GM23338 (cell line): Measurements from ENCODE around the gene HGD.

Experiments used
- CREB1 ChIP-seq: fragments of 250-450 bp; sonication (Bioruptor Pico); IDR thresholded peaks from 2 replicates; pipeline ENCODE4 v1.5.0; 2020; ENCODE audit warnings: low read depth, mild to moderate bottlenecking, moderate library complexity
- EZH2 ChIP-seq: fragments of 200-600 bp; sonication (generic); IDR thresholded peaks from one replicate; pipeline ENCODE4 v1.8.0; 2017; ENCODE audit warnings: antibody characterized with exemption, mild to moderate bottlenecking, low read depth; ENCODE audit not compliant: unreplicated experiment
- POLR2AphosphoS5 ChIP-seq: IDR thresholded peaks from 2 replicates; pipeline ENCODE4 v1.6.1; 2016; ENCODE audit warnings: antibody characterized with exemption, low read depth
- TF ChIP-seq, protein P1 (sequence below), 2 experiments: fragments of 200-600 bp in 1 of 2; sonication (generic) in 1 of 2; conservative IDR thresholded peaks; 2 replicates each; pipeline versions ENCODE4 v1.5.1 to v1.6.1; 2016 to 2017; ENCODE audit warnings: antibody characterized with exemption in 2 of 2, low read depth in 2 of 2, mild to moderate bottlenecking in 2 of 2, moderate library complexity in 1 of 2
- TF ChIP-seq, protein P2 (sequence below): IDR thresholded peaks from one replicate; pipeline ENCODE4 v1.6.1; 2018; ENCODE audit warnings: antibody characterized with exemption; ENCODE audit not compliant: unreplicated experiment

DNA sequence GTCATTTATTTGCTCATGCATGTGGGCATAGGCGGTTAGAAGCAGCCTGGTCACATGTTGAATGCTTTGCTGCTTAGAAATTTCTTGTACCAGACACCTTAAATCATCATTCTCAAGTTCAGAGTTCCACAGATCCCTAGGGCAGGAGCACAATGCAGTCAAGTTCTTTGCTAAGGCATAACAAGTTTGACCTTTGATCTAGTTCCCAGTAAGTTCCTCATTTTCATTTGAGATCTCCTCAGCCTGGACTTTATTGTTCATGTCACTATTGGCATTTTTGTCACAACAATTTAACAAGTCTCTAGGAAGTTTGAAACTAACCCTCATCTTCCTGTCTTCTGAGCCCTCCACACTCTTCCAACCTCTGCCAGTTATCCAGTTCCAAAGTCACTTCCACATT is 22.8 kb downstream of the HGD start:
- TF ChIP-seq, protein P1, sequence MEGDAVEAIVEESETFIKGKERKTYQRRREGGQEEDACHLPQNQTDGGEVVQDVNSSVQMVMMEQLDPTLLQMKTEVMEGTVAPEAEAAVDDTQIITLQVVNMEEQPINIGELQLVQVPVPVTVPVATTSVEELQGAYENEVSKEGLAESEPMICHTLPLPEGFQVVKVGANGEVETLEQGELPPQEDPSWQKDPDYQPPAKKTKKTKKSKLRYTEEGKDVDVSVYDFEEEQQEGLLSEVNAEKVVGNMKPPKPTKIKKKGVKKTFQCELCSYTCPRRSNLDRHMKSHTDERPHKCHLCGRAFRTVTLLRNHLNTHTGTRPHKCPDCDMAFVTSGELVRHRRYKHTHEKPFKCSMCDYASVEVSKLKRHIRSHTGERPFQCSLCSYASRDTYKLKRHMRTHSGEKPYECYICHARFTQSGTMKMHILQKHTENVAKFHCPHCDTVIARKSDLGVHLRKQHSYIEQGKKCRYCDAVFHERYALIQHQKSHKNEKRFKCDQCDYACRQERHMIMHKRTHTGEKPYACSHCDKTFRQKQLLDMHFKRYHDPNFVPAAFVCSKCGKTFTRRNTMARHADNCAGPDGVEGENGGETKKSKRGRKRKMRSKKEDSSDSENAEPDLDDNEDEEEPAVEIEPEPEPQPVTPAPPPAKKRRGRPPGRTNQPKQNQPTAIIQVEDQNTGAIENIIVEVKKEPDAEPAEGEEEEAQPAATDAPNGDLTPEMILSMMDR (conservative IDR thresholded peaks at IDR 0.05; ENCODE audit: low read depth in 2 of 2): no peak
- no peak for TF ChIP-seq POLR2AphosphoS5
- no peak for TF ChIP-seq EZH2
- TF ChIP-seq, protein P2, sequence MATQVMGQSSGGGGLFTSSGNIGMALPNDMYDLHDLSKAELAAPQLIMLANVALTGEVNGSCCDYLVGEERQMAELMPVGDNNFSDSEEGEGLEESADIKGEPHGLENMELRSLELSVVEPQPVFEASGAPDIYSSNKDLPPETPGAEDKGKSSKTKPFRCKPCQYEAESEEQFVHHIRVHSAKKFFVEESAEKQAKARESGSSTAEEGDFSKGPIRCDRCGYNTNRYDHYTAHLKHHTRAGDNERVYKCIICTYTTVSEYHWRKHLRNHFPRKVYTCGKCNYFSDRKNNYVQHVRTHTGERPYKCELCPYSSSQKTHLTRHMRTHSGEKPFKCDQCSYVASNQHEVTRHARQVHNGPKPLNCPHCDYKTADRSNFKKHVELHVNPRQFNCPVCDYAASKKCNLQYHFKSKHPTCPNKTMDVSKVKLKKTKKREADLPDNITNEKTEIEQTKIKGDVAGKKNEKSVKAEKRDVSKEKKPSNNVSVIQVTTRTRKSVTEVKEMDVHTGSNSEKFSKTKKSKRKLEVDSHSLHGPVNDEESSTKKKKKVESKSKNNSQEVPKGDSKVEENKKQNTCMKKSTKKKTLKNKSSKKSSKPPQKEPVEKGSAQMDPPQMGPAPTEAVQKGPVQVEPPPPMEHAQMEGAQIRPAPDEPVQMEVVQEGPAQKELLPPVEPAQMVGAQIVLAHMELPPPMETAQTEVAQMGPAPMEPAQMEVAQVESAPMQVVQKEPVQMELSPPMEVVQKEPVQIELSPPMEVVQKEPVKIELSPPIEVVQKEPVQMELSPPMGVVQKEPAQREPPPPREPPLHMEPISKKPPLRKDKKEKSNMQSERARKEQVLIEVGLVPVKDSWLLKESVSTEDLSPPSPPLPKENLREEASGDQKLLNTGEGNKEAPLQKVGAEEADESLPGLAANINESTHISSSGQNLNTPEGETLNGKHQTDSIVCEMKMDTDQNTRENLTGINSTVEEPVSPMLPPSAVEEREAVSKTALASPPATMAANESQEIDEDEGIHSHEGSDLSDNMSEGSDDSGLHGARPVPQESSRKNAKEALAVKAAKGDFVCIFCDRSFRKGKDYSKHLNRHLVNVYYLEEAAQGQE: no peak
- TF ChIP-seq CREB1: no peak
